A549 (cell line): Measurements from ENCODE around the gene USP22.

Experiments used
- CHD2 ChIP-seq: fragments of 150-350 bp; IDR thresholded peaks from 2 replicates; pipeline ENCODE4 v1.6.1; 2014; ENCODE audit warnings: low read length; ENCODE audit not compliant: partially characterized antibody
- CTCF ChIP-seq: fragments of >200 bp; sonication (Bioruptor Twin); formaldehyde crosslinking; IDR thresholded peaks from 3 replicates; pipeline ENCODE4 v1.5.1; 2016
- JUN ChIP-seq, 2 experiments: fragments of >200 bp; sonication (Bioruptor Twin); formaldehyde crosslinking; IDR thresholded peaks; 2 replicates in 1 of 2; 3 replicates in 1 of 2; pipeline ENCODE4 v1.6.1; 2016 to 2017
- POLR2A ChIP-seq: IDR thresholded peaks from 2 replicates; pipeline ENCODE4 v1.6.1; 2012; ENCODE audit warnings: mild to moderate bottlenecking, low read length
- POLR2AphosphoS2 ChIP-seq: conservative IDR thresholded peaks from 2 replicates; pipeline ENCODE4 v1.6.1; 2012; ENCODE audit warnings: low read length, improper control_type of control experiment, inconsistent platforms
- RAD21 ChIP-seq, 2 experiments: fragments of >200 bp in 1 of 2; sonication (Bioruptor Twin) in 1 of 2; formaldehyde crosslinking in 1 of 2; IDR thresholded peaks in 1 of 2; conservative IDR thresholded peaks in 1 of 2; 2 replicates in 1 of 2; 3 replicates in 1 of 2; pipeline ENCODE4 v1.6.1; 2012 to 2018; ENCODE audit warnings: inconsistent platforms in 1 of 2
- SMC3 ChIP-seq: fragments of >200 bp; sonication (Bioruptor Twin); formaldehyde crosslinking; IDR thresholded peaks from 3 replicates; pipeline ENCODE4 v1.6.1; 2018; ENCODE audit warnings: inconsistent platforms
- SREBF2 ChIP-seq: fragments of 450-650 bp; IDR thresholded peaks from 2 replicates; pipeline ENCODE4 v1.6.1; 2014; ENCODE audit warnings: mild to moderate bottlenecking, moderate library complexity
- USF2 ChIP-seq: fragments of 450-650 bp; IDR thresholded peaks from 2 replicates; pipeline ENCODE4 v1.6.1; 2014; ENCODE audit warnings: antibody characterized with exemption

- no peak for TF ChIP-seq SREBF2
- no peak for TF ChIP-seq CHD2
- TF ChIP-seq POLR2A, result no peak
- TF ChIP-seq USF2, result no peak
- no peak for TF ChIP-seq POLR2AphosphoS2
- no peak for TF ChIP-seq JUN (IDR thresholded peaks at IDR 0.05)
- TF ChIP-seq CTCF, result no peak
- TF ChIP-seq RAD21 (conservative IDR thresholded peaks at IDR 0.05 in 1 of 2, IDR thresholded peaks at IDR 0.05 in 1 of 2), result no peak
- TF ChIP-seq SMC3, result no peak
These were observed 30.0 kb upstream of the USP22 start for GRCh38 chr17:21072745-21073197.
